Measurements from ENCODE around the gene STAB2. TPM values are rescaled to one million over a fixed set of nuclear protein-coding genes. Genes with fewer than 3 reads are reported as not detected.

The STAB2 gene
- total and polyA plus RNA-seq, 2 of the 8 experiments (the other 6 are each of a cell fraction or from before 2014, with no cell fraction given) = not detected

DNA sequence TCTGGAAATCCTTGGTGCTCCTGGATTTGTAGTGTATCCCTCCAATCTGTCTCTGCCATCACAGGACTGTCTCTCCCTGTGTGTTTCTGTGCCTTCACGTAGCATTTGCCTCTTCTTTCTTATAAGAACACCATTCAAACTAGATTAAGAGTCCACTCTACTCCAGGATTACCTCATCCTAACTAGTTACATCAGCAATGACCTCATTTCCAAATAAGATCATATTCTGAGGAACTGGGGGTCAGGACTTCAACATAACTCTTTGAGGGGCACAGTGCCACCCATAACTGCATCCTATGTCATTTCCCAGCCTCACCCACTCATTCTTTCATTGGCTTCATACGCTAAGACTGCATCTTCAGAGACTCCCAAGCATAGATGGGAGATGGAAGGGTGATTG is 147.8 kb downstream of the STAB2 start:
- H3K14ac ChIP-seq (ENCODE audit: insufficient read length) = no peak overlapping the region
- H3K23me2 ChIP-seq (ENCODE audit: low read depth, low read length) = no peaks in the 10 kb centered on the region; the same call in 1 of the 2 replicates
- FAIRE-seq = no peak
- 88% methylated on average over 2 of the region's 2 CpGs; no CpG with 5 or more reads in 1 of the 2 experiments for WGBS, 2 experiments (ENCODE audit: extremely low coverage in 1 of 2, insufficient coverage in 1 of 2, insufficient read length in 1 of 2, insufficient replicate concordance in 2 of 2, low coverage in 1 of 2, low lambda C conversion rate in 2 of 2, missing lambda C conversion rate in 1 of 2)
- no peak overlapping the region for H3K9ac ChIP-seq (replicated peaks in 1 of 4; ENCODE audit: extremely low read depth in 1 of 4, low read depth in 3 of 4, low read length in 3 of 4)
- POLR2A ChIA-PET (ENCODE audit: partially characterized antibody) = no interaction called here
- H3K4me3 ChIP-seq (ENCODE audit: extremely low read depth in 1 of 4, insufficient read depth in 2 of 4, low read depth in 3 of 4, low read length in 4 of 4) = no peak overlapping the region
- H4K5ac ChIP-seq (ENCODE audit: insufficient read length, low read depth, low read length) = no peak overlapping the region
- peaks cover 5 to 12% of the 10 kb centered on the region in 2 experiments; a peak in 1 of 4 replicates for H3K9me3 ChIP-seq (ENCODE audit: insufficient read depth in 2 of 2, low read depth in 1 of 2, low read length in 1 of 2)
- TF ChIP-seq, protein P1, sequence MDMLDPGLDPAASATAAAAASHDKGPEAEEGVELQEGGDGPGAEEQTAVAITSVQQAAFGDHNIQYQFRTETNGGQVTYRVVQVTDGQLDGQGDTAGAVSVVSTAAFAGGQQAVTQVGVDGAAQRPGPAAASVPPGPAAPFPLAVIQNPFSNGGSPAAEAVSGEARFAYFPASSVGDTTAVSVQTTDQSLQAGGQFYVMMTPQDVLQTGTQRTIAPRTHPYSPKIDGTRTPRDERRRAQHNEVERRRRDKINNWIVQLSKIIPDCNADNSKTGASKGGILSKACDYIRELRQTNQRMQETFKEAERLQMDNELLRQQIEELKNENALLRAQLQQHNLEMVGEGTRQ (IDR thresholded peaks at IDR 0.05; ENCODE audit: low read length) = no peak
- no peak for TF ChIP-seq CBX8 (IDR thresholded peaks at IDR 0.05; ENCODE audit: borderline replicate concordance, low read depth, low read length)
- no peak for TF ChIP-seq EZH2 (IDR thresholded peaks at IDR 0.05; ENCODE audit: low read depth, low read length, severe bottlenecking)
- no peak for TF ChIP-seq FOSL1 (IDR thresholded peaks at IDR 0.05; ENCODE audit: insufficient read depth, low read depth, low read length)
- no peak for TF ChIP-seq YY1 (IDR thresholded peaks at IDR 0.05; ENCODE audit: low read depth, low read length)
- no peak overlapping the region for H4K8ac ChIP-seq (ENCODE audit: extremely low read depth, insufficient read depth, low read length)
- no peak overlapping the region for H3K23ac ChIP-seq (ENCODE audit: insufficient read length)
- CTCF ChIA-PET (ENCODE audit: partially characterized antibody) = interaction anchor here (1.0 to 1.2 kb wide), 2 partner anchors 9 to 17 kb away, joined by 3 read pairs; no protein-coding TSS in a partner anchor
- no peak overlapping the region for H3K4ac ChIP-seq (replicated peaks; ENCODE audit: insufficient read length, low read depth, low read length)
- H2BK15ac ChIP-seq (ENCODE audit: low read length) = no peak overlapping the region
- H3K79me2 ChIP-seq (ENCODE audit: control insufficient read depth in 1 of 2, insufficient read depth in 2 of 2, low read length in 2 of 2) = no peaks in the 10 kb centered on the region
- no peak overlapping the region for H3K27ac ChIP-seq (ENCODE audit: low read depth, low read length)
- H4K91ac ChIP-seq (replicated peaks; ENCODE audit: insufficient read length, low read length) = no peak overlapping the region
- no peaks in the 10 kb centered on the region for H3K79me1 ChIP-seq (ENCODE audit: low read depth, low read length)
- H3K18ac ChIP-seq (ENCODE audit: extremely low read depth, low read length) = no peak overlapping the region
- no peak for DNase-seq (ENCODE audit: low read depth in 1 of 2, low spot score in 2 of 2)
- H2BK20ac ChIP-seq (ENCODE audit: low read length) = no peak overlapping the region
- H2AK5ac ChIP-seq (ENCODE audit: low read depth, low read length) = no peak overlapping the region
- H2BK12ac ChIP-seq (ENCODE audit: low read depth, low read length) = no peak overlapping the region
- H3K56ac ChIP-seq (replicated peaks; ENCODE audit: insufficient read length, low read depth, low read length) = no peak overlapping the region
- H3K36me3 ChIP-seq (ENCODE audit: control insufficient read depth in 2 of 4, insufficient read depth in 4 of 4, low read length in 3 of 4) = no peaks in the 10 kb centered on the region
- no peak overlapping the region for H2BK120ac ChIP-seq (replicated peaks; ENCODE audit: low read depth, low read length)
- no peak overlapping the region for H2BK5ac ChIP-seq (ENCODE audit: low read depth, low read length)
- H3K4me2 ChIP-seq (ENCODE audit: insufficient read depth in 1 of 2, low read depth in 2 of 2, low read length in 2 of 2) = no peak overlapping the region
- no peaks in the 10 kb centered on the region for H3K4me1 ChIP-seq (replicated peaks in 1 of 4; ENCODE audit: control insufficient read depth in 3 of 4, insufficient read depth in 4 of 4, low read length in 3 of 4)
- no peak overlapping the region for H2AFZ ChIP-seq (ENCODE audit: low read length)
- no peaks in the 10 kb centered on the region for H4K20me1 ChIP-seq (replicated peaks in 1 of 2; ENCODE audit: control insufficient read depth in 1 of 2, insufficient read depth in 2 of 2, low read length in 2 of 2)
- H3K27me3 ChIP-seq (replicated peaks in 1 of 4; ENCODE audit: control insufficient read depth in 3 of 4, extremely low read depth in 1 of 4, insufficient read depth in 3 of 4, low read length in 3 of 4) = no peaks in the 10 kb centered on the region; a peak in 1 of 7 replicates
